H1 (cell line): ENCODE results near the gene POLR3K.

ENCODE experiments used
- ATF2 ChIP-seq: IDR thresholded peaks from 2 replicates; pipeline ENCODE4 v1.6.1; 2012; ENCODE audit warnings: low read length, inconsistent platforms
- BCL11A ChIP-seq, 2 experiments: IDR thresholded peaks; one replicate each; pipeline ENCODE4 v1.6.1; 2011; ENCODE audit warnings: low read depth in 2 of 2, low read length in 2 of 2, mild to moderate bottlenecking in 2 of 2
- BRCA1 ChIP-seq: IDR thresholded peaks from 2 replicates; pipeline ENCODE4 v1.6.1; 2012; ENCODE audit warnings: low read depth, low read length, improper control_type of control experiment
- EP300 ChIP-seq, 2 experiments: IDR thresholded peaks; 1 replicate in 1 of 2; 2 replicates in 1 of 2; pipeline ENCODE4 v1.6.1; 2011 to 2012; ENCODE audit warnings: low read depth in 2 of 2, low read length in 2 of 2, mild to moderate bottlenecking in 2 of 2, borderline replicate concordance in 1 of 2, inconsistent platforms in 1 of 2, moderate library complexity in 1 of 2
- EZH2 ChIP-seq: fragments of 200-600 bp; sonication (generic); IDR thresholded peaks from 2 replicates; pipeline ENCODE4 v1.7.1; 2012; ENCODE audit warnings: low read depth, mild to moderate bottlenecking, moderate library complexity, low read length, inconsistent platforms; ENCODE audit not compliant: severe bottlenecking
- POLR2A ChIP-seq, 2 experiments: IDR thresholded peaks; 1 replicate in 1 of 2; 2 replicates in 1 of 2; pipeline ENCODE4 v1.6.1; 2011; ENCODE audit warnings: low read depth in 2 of 2, low read length in 2 of 2, mild to moderate bottlenecking in 2 of 2; ENCODE audit errors: control extremely low read depth in 1 of 2
- POLR2AphosphoS5 ChIP-seq: IDR thresholded peaks from 2 replicates; pipeline ENCODE4 v1.6.1; 2011; ENCODE audit warnings: low read depth, low read length
- TAF1 ChIP-seq: IDR thresholded peaks from 2 replicates; pipeline ENCODE4 v1.6.1; 2011; ENCODE audit warnings: mild to moderate bottlenecking, low read depth, low read length
- ZNF274 ChIP-seq: IDR thresholded peaks from 2 replicates; pipeline ENCODE4 v1.7.0; 2012; ENCODE audit warnings: low read length, borderline replicate concordance; ENCODE audit errors: extremely low read depth
- TF ChIP-seq, protein P1 (sequence below), 3 experiments: IDR thresholded peaks; 1 replicate in 2 of 3; 2 replicates in 1 of 3; pipeline versions ENCODE4 v1.5.1 to v1.6.1; 2011; ENCODE audit warnings: low read length in 3 of 3, mild to moderate bottlenecking in 3 of 3, inconsistent platforms in 2 of 3, low read depth in 1 of 3, moderate library complexity in 1 of 3; ENCODE audit not compliant: insufficient read depth in 1 of 3; ENCODE audit errors: control extremely low read depth in 1 of 3
- TF ChIP-seq, protein P2 (sequence below): IDR thresholded peaks from 2 replicates; pipeline ENCODE4 v1.6.1; 2011; ENCODE audit warnings: low read depth, mild to moderate bottlenecking, low read length; ENCODE audit not compliant: insufficient read depth
- TF ChIP-seq, protein P3 (sequence below): IDR thresholded peaks from 2 replicates; pipeline ENCODE4 v1.6.1; 2012; ENCODE audit warnings: inconsistent platforms

DNA sequence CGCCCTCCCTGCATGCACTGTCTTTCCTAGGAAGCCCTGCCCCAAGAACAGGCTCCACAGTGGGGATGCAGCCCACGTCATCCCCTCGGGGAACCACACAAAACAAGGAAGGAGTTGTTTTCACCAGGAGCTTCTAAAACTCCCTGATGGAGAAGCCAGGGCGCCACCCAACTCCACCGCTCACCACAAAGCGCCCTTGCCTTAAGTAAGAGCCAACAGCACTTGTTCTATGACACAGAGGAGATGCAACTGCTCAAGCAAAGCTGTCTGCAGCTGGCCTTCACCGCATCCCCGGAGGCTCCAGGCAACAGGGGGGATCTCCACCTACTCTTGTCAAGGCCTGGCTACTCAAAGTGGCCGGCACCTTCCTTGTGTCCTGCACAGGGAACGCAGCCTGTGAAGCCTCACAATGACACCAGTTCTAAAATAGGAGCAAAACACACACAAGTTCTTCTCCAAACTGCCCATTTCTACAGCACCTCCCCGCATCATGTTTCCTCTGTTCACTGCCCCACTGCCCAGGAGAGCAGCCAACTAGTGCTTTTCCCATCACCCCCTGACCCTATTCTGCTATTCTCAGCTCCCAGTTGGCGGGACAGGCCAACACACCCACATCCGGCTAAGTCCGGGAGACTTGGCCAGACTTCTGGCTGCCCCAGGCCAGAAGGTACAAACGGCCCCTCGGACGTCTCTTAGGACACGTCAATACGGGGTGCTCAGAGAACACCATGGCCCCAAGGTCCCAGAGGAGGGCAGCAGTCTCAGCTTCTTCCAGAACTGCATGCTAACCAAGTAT lies 48.9 kb upstream of the POLR3K start:
- TF ChIP-seq, protein P1, sequence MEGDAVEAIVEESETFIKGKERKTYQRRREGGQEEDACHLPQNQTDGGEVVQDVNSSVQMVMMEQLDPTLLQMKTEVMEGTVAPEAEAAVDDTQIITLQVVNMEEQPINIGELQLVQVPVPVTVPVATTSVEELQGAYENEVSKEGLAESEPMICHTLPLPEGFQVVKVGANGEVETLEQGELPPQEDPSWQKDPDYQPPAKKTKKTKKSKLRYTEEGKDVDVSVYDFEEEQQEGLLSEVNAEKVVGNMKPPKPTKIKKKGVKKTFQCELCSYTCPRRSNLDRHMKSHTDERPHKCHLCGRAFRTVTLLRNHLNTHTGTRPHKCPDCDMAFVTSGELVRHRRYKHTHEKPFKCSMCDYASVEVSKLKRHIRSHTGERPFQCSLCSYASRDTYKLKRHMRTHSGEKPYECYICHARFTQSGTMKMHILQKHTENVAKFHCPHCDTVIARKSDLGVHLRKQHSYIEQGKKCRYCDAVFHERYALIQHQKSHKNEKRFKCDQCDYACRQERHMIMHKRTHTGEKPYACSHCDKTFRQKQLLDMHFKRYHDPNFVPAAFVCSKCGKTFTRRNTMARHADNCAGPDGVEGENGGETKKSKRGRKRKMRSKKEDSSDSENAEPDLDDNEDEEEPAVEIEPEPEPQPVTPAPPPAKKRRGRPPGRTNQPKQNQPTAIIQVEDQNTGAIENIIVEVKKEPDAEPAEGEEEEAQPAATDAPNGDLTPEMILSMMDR (IDR thresholded peaks at IDR 0.05; ENCODE audit: control extremely low read depth in 1 of 3, insufficient read depth in 1 of 3, low read depth in 1 of 3, low read length in 3 of 3), result no peak
- TF ChIP-seq ATF2 (no peak), EP300 (IDR thresholded peaks at IDR 0.05; ENCODE audit: borderline replicate concordance in 1 of 2, low read depth in 2 of 2, low read length in 2 of 2) (no peak), EZH2 (no peak), BRCA1 (no peak), POLR2AphosphoS5 (no peak), POLR2A (IDR thresholded peaks at IDR 0.05; ENCODE audit: control extremely low read depth in 1 of 2, low read depth in 2 of 2, low read length in 2 of 2) (no peak), BCL11A (IDR thresholded peaks at IDR 0.05; ENCODE audit: low read depth in 2 of 2, low read length in 2 of 2) (no peak), ZNF274 (no peak), TAF1 (no peak)
- TF ChIP-seq, protein P2, sequence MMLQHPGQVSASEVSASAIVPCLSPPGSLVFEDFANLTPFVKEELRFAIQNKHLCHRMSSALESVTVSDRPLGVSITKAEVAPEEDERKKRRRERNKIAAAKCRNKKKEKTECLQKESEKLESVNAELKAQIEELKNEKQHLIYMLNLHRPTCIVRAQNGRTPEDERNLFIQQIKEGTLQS, result no peak
- TF ChIP-seq, protein P3, sequence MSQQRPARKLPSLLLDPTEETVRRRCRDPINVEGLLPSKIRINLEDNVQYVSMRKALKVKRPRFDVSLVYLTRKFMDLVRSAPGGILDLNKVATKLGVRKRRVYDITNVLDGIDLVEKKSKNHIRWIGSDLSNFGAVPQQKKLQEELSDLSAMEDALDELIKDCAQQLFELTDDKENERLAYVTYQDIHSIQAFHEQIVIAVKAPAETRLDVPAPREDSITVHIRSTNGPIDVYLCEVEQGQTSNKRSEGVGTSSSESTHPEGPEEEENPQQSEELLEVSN, result no peak
